HepG2 (cell line): ENCODE measurements around the gene ATP9B. TPM values are rescaled to one million over a fixed set of nuclear protein-coding genes. Genes with fewer than 3 reads are reported as not detected.

Experiments used
- ARID4A ChIP-seq: sonication (generic); formaldehyde crosslinking; IDR thresholded peaks from 2 replicates; pipeline ENCODE4 v1.5.0; 2020; ENCODE audit warnings: mild to moderate bottlenecking, missing genetic modification reagents, borderline replicate concordance
- HMG20A ChIP-seq: IDR thresholded peaks from 2 replicates; pipeline ENCODE4 v1.6.1; 2016; ENCODE audit warnings: borderline replicate concordance
- KAT7 ChIP-seq: IDR thresholded peaks from 2 replicates; pipeline ENCODE4 v1.6.1; 2018; ENCODE audit warnings: borderline replicate concordance, missing compliant biosample characterization
- MZF1 ChIP-seq: sonication (generic); formaldehyde crosslinking; IDR thresholded peaks from 2 replicates; pipeline ENCODE4 v1.8.1; 2023; ENCODE audit warnings: mild to moderate bottlenecking, missing genetic modification reagents, borderline replicate concordance
- PRDM4 ChIP-seq: sonication (generic); formaldehyde crosslinking; IDR thresholded peaks from 2 replicates; pipeline ENCODE4 v1.9.0; 2021; ENCODE audit warnings: missing genetic modification reagents, borderline replicate concordance
- ZNF646 ChIP-seq: sonication (generic); formaldehyde crosslinking; IDR thresholded peaks from 2 replicates; pipeline ENCODE4 v1.9.0; 2021; ENCODE audit warnings: mild to moderate bottlenecking, missing genetic modification reagents
- polyA plus RNA-seq, 8 experiments: library from polyadenylated mRNA; depleted of rRNA in 3 of 8; stranded (reverse) in 7 of 8; unstranded in 1 of 8; fragments of >200 nt; fragmentation: Illumina TruSeq in 4 of 8; extraction: Trizol in 4 of 8; gene quantifications; 2 replicates each; pipeline versions ENCODE4 v1.2.1 to v1.2.3, GENCODE V29; 2011 to 2016; ENCODE audit warnings: low read depth in 4 of 8, missing spikeins in 1 of 8, mixed read lengths in 1 of 8; ENCODE audit not compliant: insufficient read depth in 1 of 8
- total RNA-seq, 5 experiments: library from RNA; depleted of rRNA; stranded (reverse); fragments of >200 nt; fragmentation: Illumina TruSeq; extraction: Trizol; gene quantifications; 2 replicates each; pipeline ENCODE4 v1.2.3, GENCODE V29; 2016; ENCODE audit warnings: low read depth in 1 of 5

The ATP9B gene
- total and polyA plus RNA-seq, 2 of the 13 experiments (the other 11 are each of a cell fraction or from before 2014, with no cell fraction given) = 10.8 to 11.3 TPM

- no peak for TF ChIP-seq MZF1 (CRISPR knock-in tag)
- TF ChIP-seq ARID4A = no peak
- TF ChIP-seq PRDM4 (CRISPR knock-in tag) = no peak
- TF ChIP-seq ZNF646 (CRISPR knock-in tag) = no peak
- no peak for TF ChIP-seq KAT7 (CRISPR knock-in tag)
- TF ChIP-seq HMG20A (CRISPR knock-in tag) = no peak
Observed at GRCh38 chr18:79418642-79419041, 349.4 kb downstream of the ATP9B start (continued).
